HG02938 (cell line): Measurements from ENCODE around the gene NOL6.
"Not testable (repeated sequence)": the region's sequence is repeated elsewhere in the genome, so short reads cannot be mapped to it uniquely, and the experiment has no call there.

Experiments used
- ATAC-seq: cut with Tn5 transposase; IDR thresholded peaks from one replicate; pipeline ENCODE4 v1.9.1; 2021; ENCODE audit warnings: mild to moderate bottlenecking, moderate library complexity; ENCODE audit not compliant: unreplicated experiment

NOL6 gene, protein sequence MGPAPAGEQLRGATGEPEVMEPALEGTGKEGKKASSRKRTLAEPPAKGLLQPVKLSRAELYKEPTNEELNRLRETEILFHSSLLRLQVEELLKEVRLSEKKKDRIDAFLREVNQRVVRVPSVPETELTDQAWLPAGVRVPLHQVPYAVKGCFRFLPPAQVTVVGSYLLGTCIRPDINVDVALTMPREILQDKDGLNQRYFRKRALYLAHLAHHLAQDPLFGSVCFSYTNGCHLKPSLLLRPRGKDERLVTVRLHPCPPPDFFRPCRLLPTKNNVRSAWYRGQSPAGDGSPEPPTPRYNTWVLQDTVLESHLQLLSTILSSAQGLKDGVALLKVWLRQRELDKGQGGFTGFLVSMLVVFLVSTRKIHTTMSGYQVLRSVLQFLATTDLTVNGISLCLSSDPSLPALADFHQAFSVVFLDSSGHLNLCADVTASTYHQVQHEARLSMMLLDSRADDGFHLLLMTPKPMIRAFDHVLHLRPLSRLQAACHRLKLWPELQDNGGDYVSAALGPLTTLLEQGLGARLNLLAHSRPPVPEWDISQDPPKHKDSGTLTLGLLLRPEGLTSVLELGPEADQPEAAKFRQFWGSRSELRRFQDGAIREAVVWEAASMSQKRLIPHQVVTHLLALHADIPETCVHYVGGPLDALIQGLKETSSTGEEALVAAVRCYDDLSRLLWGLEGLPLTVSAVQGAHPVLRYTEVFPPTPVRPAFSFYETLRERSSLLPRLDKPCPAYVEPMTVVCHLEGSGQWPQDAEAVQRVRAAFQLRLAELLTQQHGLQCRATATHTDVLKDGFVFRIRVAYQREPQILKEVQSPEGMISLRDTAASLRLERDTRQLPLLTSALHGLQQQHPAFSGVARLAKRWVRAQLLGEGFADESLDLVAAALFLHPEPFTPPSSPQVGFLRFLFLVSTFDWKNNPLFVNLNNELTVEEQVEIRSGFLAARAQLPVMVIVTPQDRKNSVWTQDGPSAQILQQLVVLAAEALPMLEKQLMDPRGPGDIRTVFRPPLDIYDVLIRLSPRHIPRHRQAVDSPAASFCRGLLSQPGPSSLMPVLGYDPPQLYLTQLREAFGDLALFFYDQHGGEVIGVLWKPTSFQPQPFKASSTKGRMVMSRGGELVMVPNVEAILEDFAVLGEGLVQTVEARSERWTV

DNA sequence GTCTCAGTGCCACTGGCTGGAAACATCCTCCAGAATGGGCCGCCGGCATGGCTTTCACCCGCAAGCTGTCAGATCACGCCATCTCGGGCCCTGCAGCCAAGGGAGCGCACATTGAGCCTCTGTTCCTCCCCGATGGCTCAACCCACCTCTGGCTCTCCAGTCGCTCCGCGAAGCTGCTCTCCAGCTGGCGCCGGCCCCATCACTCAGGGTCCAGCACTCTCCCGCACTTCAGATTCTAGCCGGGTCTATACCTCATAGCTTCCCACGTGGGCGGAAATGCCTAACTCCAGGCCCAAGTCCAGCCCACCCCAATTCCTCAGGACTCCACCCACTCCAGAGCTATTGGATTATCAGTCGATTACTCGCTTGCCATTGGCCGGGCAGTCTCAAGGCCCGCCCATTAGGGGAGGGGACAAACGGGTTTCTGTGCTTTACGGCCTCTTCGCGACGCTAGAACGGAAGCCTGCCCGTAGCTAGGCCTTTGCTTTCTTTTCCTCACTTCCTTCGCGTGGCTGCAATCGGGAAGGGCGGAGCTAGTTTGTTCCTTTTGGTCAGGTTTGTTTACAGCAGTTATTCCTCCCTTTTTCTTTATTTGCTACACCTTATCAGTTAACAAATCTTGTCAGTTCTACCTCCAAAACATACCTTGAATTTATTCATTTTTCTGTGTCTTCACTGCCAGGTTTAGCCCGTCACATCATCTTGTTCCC lies at the start of gene NOL6:
Gene NOL6, minus strand, starts transcription at position 282 of the 710 bp plus-strand sequence. Its CDS starts 82 bp downstream, at position 200.
- peak; percentile 99 for ATAC-seq

DNA sequence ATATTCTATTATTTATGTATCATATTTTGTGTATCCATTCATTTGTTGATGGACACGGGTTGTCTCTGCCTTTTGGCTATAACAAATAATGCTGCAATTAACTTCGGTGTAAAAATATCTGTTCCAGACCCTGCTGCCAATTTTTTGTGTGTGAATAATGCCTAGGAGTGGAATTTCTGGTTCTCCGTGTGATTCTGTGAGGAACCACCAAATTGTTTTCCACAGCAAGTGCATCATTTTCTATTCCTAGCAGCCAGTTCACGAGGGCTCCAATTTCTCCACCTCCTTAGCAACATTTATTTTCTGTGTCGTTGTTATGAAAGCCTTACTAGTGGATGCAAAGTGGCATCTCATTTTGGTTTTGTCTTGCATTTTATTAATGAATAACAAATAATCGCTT lies 48.1 kb upstream of the NOL6 start:
- not testable (repeated sequence) for ATAC-seq

DNA sequence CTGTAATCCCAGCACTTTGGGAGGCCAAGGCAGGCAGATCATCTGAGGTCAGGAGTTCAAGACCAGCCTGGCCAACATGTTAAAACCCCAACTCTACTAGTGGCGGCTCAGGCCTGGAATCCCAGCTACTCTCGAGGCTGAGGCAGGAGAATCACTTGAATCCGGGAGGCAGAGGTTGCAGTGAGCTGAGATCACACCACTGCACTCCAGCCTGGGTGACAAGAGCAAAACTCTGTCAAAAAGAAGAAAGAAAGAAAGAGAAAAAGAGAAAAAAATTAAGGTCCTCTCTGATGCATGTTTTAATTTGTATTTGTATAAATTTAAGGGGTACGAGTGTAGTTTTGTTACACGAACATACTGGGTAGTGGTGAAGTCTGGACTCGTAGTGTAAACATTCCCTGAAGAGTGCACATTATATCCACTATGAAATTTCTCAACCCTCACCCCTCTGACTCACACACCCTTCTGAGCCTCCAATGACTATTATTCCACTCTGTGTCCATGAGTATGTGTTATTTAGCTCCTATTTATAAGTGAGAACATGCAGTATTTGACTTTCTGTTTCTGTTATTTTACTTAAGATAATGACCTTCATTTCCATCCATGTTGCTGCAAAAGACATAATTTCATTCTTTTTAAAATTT lies 44.3 kb upstream of the NOL6 start:
- not testable (repeated sequence) for ATAC-seq

DNA sequence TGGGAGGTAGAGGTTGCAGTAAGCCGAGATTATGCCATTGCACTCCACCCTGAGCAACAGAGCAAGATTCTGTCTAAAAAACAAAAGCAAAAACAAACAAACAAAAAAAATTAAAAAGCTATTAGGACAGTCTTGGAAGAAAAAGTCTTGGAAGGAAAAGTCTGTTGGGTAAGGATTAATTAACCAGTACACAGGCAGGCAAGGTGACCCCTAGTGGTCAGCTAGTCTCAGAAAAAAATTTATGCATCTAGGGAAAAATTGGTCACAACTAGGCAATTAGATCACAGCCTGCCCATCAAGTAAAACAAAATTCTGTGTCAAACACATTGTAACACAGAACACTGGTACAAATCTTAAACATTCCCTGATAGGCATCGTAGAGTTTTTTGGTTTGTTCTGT lies 43.6 kb upstream of the NOL6 start:
- no peak for ATAC-seq

DNA sequence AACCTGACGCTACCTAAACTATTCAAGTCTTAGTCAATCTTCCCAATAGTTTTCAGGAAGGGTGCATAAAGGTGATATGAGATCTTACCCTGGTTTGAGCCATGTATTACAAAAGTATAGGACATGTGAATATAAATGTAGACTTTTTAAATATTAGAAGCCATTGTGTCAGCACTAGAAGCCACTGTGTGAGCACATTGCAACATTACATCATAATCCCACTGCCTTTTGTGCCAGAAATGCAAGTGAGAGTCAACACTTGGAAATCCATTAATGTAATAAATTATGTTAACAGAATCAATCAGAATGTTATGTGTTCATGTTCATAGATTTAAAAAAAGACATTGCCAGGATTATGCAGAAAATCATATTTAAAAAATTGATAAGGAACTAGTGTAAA lies 42.7 kb upstream of the NOL6 start:
- not testable (repeated sequence) for ATAC-seq

DNA sequence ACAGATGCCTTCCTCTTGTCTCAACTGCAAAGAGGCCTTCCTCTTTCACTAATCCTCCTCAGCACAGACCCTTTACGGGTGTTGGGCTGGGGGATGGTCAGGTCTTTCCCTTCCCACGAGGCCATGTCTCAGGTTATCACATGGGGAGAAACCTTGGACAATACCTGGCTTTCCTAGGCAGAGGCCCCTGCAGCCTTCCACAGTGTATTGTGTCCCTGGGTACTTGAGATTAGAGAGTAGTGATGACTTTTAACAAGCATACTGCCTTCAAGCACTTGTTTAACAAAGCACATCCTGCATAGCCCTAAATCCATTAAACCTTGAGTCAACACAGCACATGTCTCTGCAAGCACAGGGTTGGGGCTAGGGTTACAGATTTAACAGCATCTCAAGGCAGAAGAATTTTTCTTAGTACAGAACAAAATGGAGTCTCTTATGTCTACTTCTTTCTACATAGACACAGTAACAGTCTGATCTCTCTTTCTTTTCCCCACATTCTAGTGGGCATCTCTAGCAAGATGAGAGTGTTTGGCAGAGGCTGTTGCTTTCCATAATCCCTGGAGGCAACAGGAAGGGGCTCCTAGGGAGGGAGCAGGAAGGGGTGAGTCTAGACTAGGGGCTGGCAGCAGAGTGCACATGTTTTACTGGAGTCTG lies 41.7 kb upstream of the NOL6 start:
- ATAC-seq, result not testable (repeated sequence)

DNA sequence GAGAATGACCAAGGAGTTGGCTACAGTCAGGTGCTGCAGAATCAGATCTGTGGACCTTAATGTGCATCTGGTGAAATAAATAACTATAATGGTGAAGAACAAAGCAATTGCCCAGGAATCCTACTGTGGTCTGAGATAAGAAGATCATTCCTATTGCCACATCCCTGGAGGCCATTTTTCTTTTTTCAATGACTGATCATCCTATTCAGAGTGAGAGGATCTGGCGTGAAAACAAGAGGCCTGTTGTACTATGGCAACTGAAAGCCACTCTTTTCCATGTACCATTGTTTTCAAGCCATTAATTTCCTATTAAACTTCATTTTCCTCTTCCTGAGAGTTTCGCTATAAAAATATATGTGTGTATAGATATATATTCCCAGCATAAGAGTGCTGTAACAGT lies 38.8 kb upstream of the NOL6 start:
- not testable (repeated sequence) for ATAC-seq

DNA sequence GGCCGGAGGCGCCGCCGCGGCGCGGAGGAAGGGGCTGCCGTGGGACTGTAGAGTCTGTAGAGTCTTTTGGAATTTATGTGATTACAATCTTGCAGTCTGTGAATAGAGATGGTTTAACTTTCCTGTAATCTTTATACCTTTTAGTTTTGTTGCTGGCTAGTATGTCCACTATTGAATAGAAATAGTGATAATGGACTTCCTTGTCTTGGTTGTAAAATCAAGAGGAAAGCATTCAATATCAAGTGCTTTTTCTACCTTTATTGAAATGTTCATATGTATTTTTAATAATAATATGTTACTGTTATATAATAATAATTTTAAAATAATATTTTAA lies 37.4 kb upstream of the NOL6 start:
- ATAC-seq, result not testable (repeated sequence)

DNA sequence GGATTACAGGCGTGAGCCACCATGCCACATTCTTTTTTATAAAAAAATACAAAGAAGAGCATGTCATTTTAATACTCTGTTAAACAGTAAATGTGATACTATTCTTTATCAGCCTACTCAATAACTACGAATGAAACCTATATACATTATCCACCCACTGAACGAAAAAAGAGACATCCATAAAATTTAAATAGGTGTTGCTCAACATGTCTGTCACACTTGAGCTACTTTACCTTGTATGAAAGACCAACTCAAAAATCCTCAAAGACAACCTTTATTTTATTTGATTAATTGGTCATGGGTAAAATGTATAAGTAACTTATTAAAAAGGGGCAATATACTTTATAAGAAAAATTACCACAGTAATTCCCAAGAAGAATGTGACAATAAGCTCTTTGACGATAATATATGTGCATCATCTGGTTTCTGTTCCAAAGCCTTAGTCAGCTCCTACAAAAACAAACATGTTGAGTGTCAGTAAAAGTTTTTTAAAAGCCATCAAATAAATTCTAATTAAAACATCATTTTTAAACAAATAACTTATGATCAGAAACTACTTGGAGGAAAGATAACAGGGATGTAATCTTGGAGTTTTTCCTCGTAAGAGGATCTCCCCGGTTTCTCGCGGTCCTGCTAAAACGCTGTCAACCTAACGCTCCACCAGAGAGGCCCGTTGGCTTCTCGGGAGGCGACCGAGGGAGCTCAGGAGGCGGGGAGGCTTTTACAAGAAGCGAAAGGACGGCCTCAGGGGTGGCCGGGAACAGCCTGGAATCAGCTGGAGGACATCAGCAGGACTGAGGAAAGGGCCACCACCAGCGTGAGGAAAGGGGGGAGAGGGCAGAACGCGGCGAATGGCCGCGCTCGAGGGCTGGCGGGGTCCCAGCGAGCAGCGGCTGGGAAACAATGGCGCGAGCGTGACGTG lies 36.8 kb upstream of the NOL6 start:
- no peak for ATAC-seq

DNA sequence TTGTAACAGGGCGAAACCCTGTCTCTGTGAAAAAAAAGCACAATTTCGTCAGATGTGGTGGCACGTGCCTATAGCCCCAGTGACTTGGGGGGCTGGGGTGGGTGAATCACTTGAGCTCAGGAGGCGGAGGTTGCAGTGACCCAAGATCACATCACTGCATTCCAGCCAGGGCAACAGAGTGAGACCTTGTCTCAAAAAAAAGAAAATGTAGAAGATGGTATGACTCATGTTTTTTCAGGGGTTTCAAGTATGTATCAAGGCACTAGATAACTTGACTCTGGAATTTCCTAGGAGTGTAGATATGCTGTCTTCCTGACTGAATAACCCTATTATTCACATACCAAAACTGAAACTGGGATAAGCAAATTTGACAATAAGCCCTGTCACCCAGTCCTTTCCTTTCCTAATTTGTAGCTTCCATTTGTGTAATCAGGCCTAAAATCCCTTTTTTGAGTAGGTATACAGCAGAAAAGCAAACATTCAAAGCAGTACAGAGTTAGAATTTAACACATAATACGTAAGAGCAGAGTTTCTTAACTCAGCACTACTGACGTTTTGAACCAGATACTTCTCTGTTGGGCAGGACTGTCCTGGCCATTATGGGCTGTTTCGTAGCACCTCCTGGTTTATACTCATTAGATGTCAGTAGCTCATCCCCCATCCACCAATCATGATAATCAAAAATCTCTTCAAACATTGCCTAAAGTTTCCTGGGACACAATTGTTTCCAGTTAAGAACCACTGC lies 33.1 kb upstream of the NOL6 start:
- ATAC-seq, result no peak

DNA sequence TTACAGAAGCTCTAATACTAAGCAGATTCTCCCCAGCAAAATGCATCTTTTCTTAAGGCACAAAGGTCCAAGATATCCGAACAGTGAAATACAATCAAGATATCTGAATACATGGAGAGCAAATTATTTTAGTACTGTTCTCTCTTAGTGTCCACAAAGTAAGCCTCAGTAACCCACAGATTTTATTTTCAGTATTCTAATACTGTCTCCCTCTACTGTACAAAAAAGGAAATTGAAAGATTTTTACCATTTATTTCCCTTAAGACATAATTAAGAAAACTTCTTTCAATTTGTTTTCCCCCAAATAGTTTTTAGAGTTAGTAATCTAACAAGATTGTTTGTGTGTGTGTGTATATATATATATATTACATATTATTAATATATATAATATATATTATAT lies 24.7 kb upstream of the NOL6 start:
- no peak for ATAC-seq

DNA sequence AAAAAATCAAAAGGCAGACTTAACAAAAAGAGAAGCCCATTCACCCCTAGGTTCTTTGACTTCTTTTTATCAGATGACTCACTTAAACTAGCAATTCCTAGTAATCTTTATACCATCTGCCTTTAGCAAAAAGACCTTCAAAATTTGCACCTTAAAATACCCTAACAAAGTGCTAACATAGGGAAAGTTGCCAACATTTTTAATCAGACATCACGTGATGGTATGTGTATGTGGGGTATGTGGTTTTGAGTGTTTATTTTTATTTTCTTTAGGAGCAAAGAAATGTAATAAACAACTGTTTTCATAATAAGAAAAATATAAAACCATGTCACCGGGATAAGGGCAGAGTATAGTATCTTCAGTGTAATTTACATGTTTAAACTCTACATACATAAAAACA lies 20.1 kb upstream of the NOL6 start:
- ATAC-seq, result not testable (repeated sequence)

DNA sequence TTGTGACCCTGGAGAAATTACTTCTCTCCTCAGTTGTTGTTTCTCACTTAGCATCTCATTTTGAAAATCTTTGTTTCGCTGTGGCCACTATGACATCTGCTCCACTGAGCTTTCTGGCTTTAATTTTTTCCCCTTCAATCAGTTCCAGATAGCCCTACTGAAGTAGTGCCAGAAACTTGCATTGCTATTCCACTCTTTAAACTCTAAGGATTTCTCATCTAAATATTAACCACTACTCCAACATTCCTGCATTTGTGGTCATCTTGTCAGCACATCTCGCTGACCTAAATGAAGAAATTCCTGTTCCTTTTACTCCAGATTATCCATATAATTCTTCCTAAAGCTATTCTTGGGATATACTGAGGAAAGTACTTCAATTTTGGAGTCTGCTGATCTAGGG lies 15.3 kb upstream of the NOL6 start:
- no peak for ATAC-seq

DNA sequence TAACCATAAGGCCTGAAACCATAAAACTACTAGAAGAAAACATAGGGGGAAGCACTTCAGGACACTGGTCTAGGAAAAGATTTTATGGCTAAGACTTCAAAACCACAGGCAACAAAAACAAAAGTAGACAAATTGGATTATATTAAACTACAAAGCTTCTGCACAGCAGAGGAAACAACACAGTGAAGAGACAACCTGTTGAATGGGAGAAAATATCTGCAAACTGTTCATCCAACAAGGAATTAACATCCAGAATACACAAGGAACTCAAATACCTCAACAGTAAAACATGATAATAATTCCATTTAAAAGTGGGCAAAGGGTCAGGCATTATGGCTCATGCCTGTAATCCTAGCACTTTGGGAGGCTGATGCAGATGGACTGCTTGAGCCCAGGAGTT lies 11.6 kb upstream of the NOL6 start:
- not testable (repeated sequence) for ATAC-seq

DNA sequence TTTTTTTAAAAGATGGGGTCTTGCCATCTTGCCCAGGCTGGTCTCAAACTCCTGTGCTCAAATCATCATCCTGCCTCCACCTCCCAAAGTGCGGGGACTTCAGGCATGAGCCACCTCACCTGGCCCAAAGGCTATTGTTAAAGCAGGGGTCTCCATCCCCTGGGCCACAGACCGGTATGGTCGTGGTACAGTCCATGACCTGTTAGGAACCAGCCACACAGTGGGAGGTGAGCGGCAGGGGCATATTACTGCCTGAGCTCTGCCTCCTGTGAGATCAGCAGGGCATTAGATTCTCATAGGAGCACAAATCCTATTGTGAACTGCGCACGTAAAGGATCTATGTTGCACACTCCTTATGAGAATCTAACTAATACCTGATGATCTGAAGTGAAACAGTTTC lies 7.3 kb upstream of the NOL6 start:
- ATAC-seq, result no peak

DNA sequence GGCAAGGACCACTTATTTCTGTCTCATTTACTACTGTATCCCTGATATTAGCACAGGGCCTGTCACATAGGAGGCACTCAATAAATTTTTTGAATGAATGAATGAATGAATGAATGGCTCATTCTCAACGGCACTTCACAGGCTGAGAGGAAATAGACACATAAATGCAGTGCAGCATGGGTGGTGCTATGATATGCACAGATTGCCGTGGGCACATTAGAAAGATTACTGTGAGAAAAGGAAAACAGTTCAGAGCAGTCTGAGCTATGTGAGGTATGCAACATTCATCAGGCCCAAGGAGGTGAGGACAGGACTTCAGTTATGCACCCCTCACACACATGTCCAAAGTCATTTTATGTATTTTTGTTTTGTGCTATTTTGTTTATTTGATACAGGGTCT lies 6.4 kb upstream of the NOL6 start:
- ATAC-seq, result no peak

DNA sequence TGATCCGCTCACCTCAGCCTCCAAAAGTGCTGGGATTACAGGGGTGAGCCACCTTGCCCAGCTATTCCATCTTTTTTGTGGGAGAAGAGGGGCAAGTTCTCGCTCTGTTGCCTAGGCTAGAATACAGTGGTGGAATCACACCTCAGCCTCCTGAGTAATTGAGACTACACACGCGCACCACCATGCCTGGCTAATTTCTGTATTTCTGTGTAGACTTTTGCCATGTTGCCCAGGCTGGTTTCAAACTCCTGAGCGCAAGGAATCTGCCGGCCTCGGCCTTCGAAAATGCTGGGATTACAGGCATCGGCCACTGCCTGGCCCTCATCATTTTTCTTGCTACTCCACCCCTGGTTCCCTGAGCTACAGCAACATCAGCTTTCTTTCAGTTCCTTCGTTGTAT lies 2.8 kb upstream of the NOL6 start:
- no peak for ATAC-seq

DNA sequence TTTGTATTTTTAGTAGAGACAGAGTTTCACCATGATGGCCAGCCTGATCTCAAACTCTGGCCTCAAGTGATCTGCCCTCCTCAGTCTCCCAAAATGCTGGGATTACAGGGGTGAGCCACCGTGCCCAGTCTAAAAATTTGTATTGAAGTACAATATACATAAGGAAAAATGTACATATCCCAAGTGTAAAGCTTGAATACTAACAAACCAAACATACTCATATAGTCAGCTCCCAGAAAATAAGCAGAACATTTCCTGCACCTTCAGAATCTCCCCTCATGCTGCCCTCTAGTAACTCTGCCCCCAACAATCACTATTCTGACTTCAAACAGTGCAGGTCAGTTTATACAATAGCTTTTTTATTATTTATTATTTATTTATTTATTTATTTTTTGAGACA lies 1.6 kb upstream of the NOL6 start:
- ATAC-seq, result no peak
